ENCODE data around the gene TAL1. TPM values are rescaled to one million over a fixed set of nuclear protein-coding genes. Genes with fewer than 3 reads are reported as not detected.

Gene TAL1
- total and polyA plus RNA-seq, 2 of the 13 experiments (the other 11 are each of a cell fraction or from before 2014, with no cell fraction given) = 0.05 TPM; not detected in 1

DNA sequence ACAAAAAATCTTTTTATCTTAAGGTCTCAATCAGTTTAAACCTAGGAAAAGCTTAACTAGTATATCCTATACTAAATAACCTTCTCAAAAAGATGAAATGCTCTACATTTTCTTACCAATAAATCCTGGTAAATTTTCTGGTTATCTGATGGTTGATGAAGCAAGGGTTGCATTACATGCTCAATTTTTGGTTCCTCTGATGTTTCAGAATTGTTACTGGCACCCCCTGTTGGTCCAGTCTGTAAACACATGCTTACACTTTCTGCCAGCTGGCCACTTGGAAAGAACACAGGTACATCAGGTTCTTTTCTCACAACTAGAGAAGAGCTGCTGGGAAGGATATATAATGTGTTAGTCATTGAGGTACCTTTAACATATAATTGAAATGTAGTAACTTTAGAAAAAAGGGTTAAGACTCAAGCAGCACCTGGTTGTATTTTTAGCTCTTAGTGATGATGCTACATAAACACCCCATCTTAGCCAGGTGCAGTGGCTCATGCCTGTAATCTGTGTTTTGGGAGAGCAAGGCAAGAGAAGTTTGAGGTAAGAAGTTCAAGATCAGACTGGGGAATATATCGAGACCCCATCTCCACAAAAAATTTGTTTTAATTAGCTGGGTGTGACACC lies 30.9 kb upstream of the TAL1 start:
- ChIA-PET CTCF (ENCODE audit: low intra/inter-chr PET ratio, low total read pairs) (interaction anchor here (2.8 to 3.3 kb wide), 2 partner anchors 70 to 84 kb away, joined by 28 to 46 read pairs; no protein-coding TSS in a partner anchor), POLR2A (interaction anchor here (1.7 to 1.9 kb wide), 3 partner anchors 70 to 83 kb away, joined by 4 to 16 read pairs (median 8); no protein-coding TSS in a partner anchor)
- no peaks in the 10 kb centered on the region for H3K27me3 ChIP-seq (ENCODE audit: control insufficient read depth in 1 of 2, insufficient read depth in 2 of 2, low read length in 2 of 2)
- H3K4me1 ChIP-seq (ENCODE audit: insufficient read depth, low read length) = no peaks in the 10 kb centered on the region
- FAIRE-seq (peak; percentile 93), ATAC-seq (peak; percentile 69), DNase-seq (ENCODE audit: low spot score) (peak; percentile 59)
- H3K4me2 ChIP-seq (ENCODE audit: low read depth, low read length) = no peak overlapping the region
- no TSS peak for BruUV-seq (replicated peaks)
- H3K27ac ChIP-seq (ENCODE audit: extremely low read length, insufficient read depth, low read length) = no peak overlapping the region
- H3K9ac ChIP-seq (ENCODE audit: insufficient read depth, low read depth, low read length) = no peak overlapping the region
- 100% methylated on average over 1 of the region's 1 CpG for WGBS (ENCODE audit: low lambda C conversion rate)
- no peaks in the 10 kb centered on the region for H3K9me3 ChIP-seq (ENCODE audit: low read length)
- intact Hi-C loops (cut with micrococcal nuclease; ENCODE audit: unreplicated experiment) = loop anchor here (1.0 kb wide), 2 partner anchors 70 to 84 kb away; no protein-coding TSS in a partner anchor
- in situ Hi-C loops (cut with HindIII; ENCODE audit: extremely low pct_ligation_motif_present, low pct_unique_long_range_greater_than_20kb) = loop anchor here (5.0 kb wide), 1 partner anchor 71 kb away; the partner anchor contains the start of gene PDZK1IP1
- peaks cover 9 to 39% of the 10 kb centered on the region in 2 experiments for H3K36me3 ChIP-seq (replicated peaks in 1 of 2; ENCODE audit: control insufficient read depth in 1 of 2, insufficient read depth in 2 of 2, low read length in 2 of 2)
- no peaks in the 10 kb centered on the region for H4K20me1 ChIP-seq (ENCODE audit: insufficient read depth, low read length)
- no peak overlapping the region for H2AFZ ChIP-seq (ENCODE audit: low read length)
- H3K79me2 ChIP-seq (ENCODE audit: insufficient read depth, low read length) = no peaks in the 10 kb centered on the region
- no peak overlapping the region for H3K4me3 ChIP-seq (replicated peaks in 1 of 3; ENCODE audit: insufficient read depth in 1 of 3, low read depth in 2 of 3, low read length in 3 of 3)
- TF ChIP-seq, protein P1, sequence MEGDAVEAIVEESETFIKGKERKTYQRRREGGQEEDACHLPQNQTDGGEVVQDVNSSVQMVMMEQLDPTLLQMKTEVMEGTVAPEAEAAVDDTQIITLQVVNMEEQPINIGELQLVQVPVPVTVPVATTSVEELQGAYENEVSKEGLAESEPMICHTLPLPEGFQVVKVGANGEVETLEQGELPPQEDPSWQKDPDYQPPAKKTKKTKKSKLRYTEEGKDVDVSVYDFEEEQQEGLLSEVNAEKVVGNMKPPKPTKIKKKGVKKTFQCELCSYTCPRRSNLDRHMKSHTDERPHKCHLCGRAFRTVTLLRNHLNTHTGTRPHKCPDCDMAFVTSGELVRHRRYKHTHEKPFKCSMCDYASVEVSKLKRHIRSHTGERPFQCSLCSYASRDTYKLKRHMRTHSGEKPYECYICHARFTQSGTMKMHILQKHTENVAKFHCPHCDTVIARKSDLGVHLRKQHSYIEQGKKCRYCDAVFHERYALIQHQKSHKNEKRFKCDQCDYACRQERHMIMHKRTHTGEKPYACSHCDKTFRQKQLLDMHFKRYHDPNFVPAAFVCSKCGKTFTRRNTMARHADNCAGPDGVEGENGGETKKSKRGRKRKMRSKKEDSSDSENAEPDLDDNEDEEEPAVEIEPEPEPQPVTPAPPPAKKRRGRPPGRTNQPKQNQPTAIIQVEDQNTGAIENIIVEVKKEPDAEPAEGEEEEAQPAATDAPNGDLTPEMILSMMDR (CRISPR knock-in tag; IDR thresholded peaks at IDR 0.05) = peak; percentile 78
- no peak for TF ChIP-seq CBX2 (IDR thresholded peaks at IDR 0.05; ENCODE audit: low read depth, low read length)
- no peak for TF ChIP-seq CBX2 (CRISPR knock-in tag; IDR thresholded peaks at IDR 0.05; ENCODE audit: low read depth)
- TF ChIP-seq GABPA (IDR thresholded peaks at IDR 0.05; ENCODE audit: low read depth, low read length) = no peak
- TF ChIP-seq GABPA (CRISPR knock-in tag; IDR thresholded peaks at IDR 0.05; ENCODE audit: low read depth) = 0 out of 2 replicates have a peak, but pooled peaks have one; percentile 17
- no peak for TF ChIP-seq FOXA1 (IDR thresholded peaks at IDR 0.05)
- peak; percentile 39; the same call in 1 of the 2 replicates for TF ChIP-seq FOXA1 (CRISPR knock-in tag; IDR thresholded peaks at IDR 0.05)
- no peak for TF ChIP-seq ATRX (CRISPR knock-in tag; IDR thresholded peaks at IDR 0.05; ENCODE audit: borderline replicate concordance)
- peak; percentile 89 for TF ChIP-seq SMC3 (IDR thresholded peaks at IDR 0.05; ENCODE audit: low read length)
- TF ChIP-seq, protein P2, sequence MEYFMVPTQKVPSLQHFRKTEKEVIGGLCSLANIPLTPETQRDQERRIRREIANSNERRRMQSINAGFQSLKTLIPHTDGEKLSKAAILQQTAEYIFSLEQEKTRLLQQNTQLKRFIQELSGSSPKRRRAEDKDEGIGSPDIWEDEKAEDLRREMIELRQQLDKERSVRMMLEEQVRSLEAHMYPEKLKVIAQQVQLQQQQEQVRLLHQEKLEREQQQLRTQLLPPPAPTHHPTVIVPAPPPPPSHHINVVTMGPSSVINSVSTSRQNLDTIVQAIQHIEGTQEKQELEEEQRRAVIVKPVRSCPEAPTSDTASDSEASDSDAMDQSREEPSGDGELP (IDR thresholded peaks at IDR 0.05; ENCODE audit: borderline replicate concordance, low read depth) = peak; percentile 45; the same call in 1 of the 2 replicates
- TF ChIP-seq FOXA3 (CRISPR knock-in tag; IDR thresholded peaks at IDR 0.05) = peak; percentile 36; the same call in 1 of the 2 replicates
- TF ChIP-seq CREB1 (IDR thresholded peaks at IDR 0.05) = no peak
- TF ChIP-seq CREB1 (CRISPR knock-in tag; IDR thresholded peaks at IDR 0.05) = peak; percentile 55; the same call in 1 of the 2 replicates
- 0 out of 2 replicates have a peak, but pooled peaks have one; percentile 15 for TF ChIP-seq ATF1 (CRISPR knock-in tag; IDR thresholded peaks at IDR 0.05)
- TF ChIP-seq CEBPB (IDR thresholded peaks at IDR 0.05; ENCODE audit: borderline replicate concordance, low read depth, low read length) = peak; percentile 46; the same call in 1 of the 2 replicates
- peak; percentile 75 for TF ChIP-seq RAD21 (CRISPR knock-in tag; IDR thresholded peaks at IDR 0.05)
- peak; percentile 48; the same call in 1 of the 2 replicates for TF ChIP-seq CEBPG (CRISPR knock-in tag; IDR thresholded peaks at IDR 0.05)
- TF ChIP-seq, protein P3, sequence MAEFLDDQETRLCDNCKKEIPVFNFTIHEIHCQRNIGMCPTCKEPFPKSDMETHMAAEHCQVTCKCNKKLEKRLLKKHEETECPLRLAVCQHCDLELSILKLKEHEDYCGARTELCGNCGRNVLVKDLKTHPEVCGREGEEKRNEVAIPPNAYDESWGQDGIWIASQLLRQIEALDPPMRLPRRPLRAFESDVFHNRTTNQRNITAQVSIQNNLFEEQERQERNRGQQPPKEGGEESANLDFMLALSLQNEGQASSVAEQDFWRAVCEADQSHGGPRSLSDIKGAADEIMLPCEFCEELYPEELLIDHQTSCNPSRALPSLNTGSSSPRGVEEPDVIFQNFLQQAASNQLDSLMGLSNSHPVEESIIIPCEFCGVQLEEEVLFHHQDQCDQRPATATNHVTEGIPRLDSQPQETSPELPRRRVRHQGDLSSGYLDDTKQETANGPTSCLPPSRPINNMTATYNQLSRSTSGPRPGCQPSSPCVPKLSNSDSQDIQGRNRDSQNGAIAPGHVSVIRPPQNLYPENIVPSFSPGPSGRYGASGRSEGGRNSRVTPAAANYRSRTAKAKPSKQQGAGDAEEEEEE (CRISPR knock-in tag; IDR thresholded peaks at IDR 0.05; ENCODE audit: borderline replicate concordance) = no peak
- peak; percentile 76 for TF ChIP-seq STAG1 (CRISPR knock-in tag; IDR thresholded peaks at IDR 0.05)
- no peak for TF ChIP-seq ZNF121 (CRISPR knock-in tag; IDR thresholded peaks at IDR 0.05)
- TF ChIP-seq, protein P4, sequence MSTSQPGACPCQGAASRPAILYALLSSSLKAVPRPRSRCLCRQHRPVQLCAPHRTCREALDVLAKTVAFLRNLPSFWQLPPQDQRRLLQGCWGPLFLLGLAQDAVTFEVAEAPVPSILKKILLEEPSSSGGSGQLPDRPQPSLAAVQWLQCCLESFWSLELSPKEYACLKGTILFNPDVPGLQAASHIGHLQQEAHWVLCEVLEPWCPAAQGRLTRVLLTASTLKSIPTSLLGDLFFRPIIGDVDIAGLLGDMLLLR (CRISPR knock-in tag; IDR thresholded peaks at IDR 0.05) = no peak
